Retinal pigment epithelial cell (primary cell): Measurements from ENCODE around the gene LRRC10B.

Experiments
- DNase-seq: peaks from one replicate; pipeline ENCODE4 v3.0.0-alpha.2; 2010; ENCODE audit warnings: low read depth
- H3K4me3 ChIP-seq: 2 replicates; pipeline ENCODE4 v1.5.1; 2011; ENCODE audit warnings: mild to moderate bottlenecking, low read length, control low read depth, moderate library complexity
- CTCF ChIP-seq: conservative IDR thresholded peaks from 2 replicates; pipeline ENCODE4 v1.5.1; 2011; ENCODE audit warnings: low read depth, low read length, control low read depth, inconsistent platforms

LRRC10B gene

GRCh38 chr11:61502522-61502921 lies 6.0 kb upstream of the LRRC10B start:
- DNase-seq, result no peak
- no peak for TF ChIP-seq CTCF
- H3K4me3 ChIP-seq, result no peak overlapping the region

- no peak for TF ChIP-seq CTCF
- H3K4me3 ChIP-seq, result no peak overlapping the region
- no peak for DNase-seq
Measured at GRCh38 chr11:61503135-61503770, 5.3 kb upstream of the LRRC10B start.

- H3K4me3 ChIP-seq, result no peak overlapping the region
- DNase-seq, result no peak
- TF ChIP-seq CTCF, result no peak
Measured at GRCh38 chr11:61505106-61505505, 3.4 kb upstream of the LRRC10B start.

- no peak for TF ChIP-seq CTCF
- no peak overlapping the region for H3K4me3 ChIP-seq
- no peak for DNase-seq
Measured at GRCh38 chr11:61505640-61506155, 2.9 kb upstream of the LRRC10B start.

- DNase-seq, result no peak
- no peak for TF ChIP-seq CTCF
- H3K4me3 ChIP-seq, result no peak overlapping the region
Measured at GRCh38 chr11:61507012-61507768, 1.4 kb upstream of the LRRC10B start.

- TF ChIP-seq CTCF, result peak; percentile 36
- DNase-seq, result no peak
- H3K4me3 ChIP-seq, result no peak overlapping the region
Measured at GRCh38 chr11:61509043-61510029, 787 bp downstream of the LRRC10B start.
